ENCODE results near the gene UBA6. TPM values are rescaled to one million over a fixed set of nuclear protein-coding genes. Genes with fewer than 3 reads are reported as not detected.
"Not testable (repeated sequence)": the region's sequence is repeated elsewhere in the genome, so short reads cannot be mapped to it uniquely, and the experiment has no call there.

UBA6 gene
- total and polyA plus RNA-seq, 3 experiments from 2014 or later = 23.3 to 71.6 (median 69.6) TPM

DNA sequence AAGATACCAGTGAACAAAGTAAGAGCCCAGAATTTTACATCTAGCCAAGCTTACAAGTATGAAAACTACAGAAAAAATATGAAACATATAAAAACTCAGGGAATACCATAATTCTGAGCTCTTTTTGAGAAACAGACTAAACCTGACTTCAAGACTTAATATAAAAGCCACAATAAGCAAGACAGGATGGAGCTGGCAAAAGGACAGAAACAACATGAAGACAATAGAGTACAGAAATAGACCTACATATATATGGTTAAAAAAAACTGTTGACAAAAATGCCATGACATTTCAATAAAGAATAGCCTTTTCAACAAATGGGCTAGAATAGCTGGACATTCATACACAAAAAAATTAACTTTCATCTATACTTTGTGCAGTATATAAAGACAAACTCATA, 49.4 kb downstream of the UBA6 start:
- H3K27me3 ChIP-seq (ENCODE audit: insufficient read depth, low read length, poor library complexity, severe bottlenecking) = no peaks in the 10 kb centered on the region
- Mint-ChIP-seq H3K36me3 (peaks cover 33 to 71% (median 38%) of the 10 kb centered on the region in 3 donors), H3K27me3 (no peaks in the 10 kb centered on the region), H3K27ac (peak overlapping the region in 1 of 8 donors; percentile 20), H3K4me3 (no peak overlapping the region), H3K4me1 (peaks cover 2 to 7% (median 7%) of the 10 kb centered on the region in 3 donors), H3K9me3 (peaks cover 0 to 2% (median 0%) of the 10 kb centered on the region in 5 donors)
- POLR2A ChIA-PET = no interaction called here
- DNase-seq = no peak
- H3K4me3 ChIP-seq (ENCODE audit: low read length) = no peak overlapping the region
- no peaks in the 10 kb centered on the region for H3K36me3 ChIP-seq (ENCODE audit: insufficient read depth, low read length)
- no peaks in the 10 kb centered on the region for H3K9me3 ChIP-seq (ENCODE audit: low read length)
- CTCF ChIA-PET = no interaction called here
- no peaks in the 10 kb centered on the region for H3K4me1 ChIP-seq (ENCODE audit: insufficient read depth, low read length)
- H3K27ac ChIP-seq (ENCODE audit: low read depth, low read length) = no peak overlapping the region

DNA sequence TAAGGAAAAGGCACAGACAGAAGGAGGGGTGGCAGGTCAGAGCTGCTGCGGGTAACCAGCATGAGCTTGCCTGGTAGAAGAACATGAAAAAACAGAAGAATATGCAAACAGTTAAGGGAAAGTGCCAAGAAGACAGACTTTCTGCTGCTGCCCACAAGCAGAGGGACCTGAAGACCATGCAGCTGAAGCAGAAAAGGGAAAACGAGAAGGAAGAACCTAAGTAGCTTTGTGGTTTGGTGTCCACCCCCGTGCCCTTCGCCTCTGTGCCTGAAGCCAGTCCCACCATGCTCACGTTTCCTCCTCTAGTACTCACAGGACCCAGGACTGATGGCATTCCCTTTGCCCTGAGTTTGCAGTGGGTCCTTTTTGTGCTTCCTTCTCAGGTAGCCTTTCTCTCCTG, 62.8 kb downstream of the UBA6 start:
- CTCF ChIA-PET = no interaction called here
- peaks cover 15 to 62% (median 36%) of the 10 kb centered on the region in 3 donors for H3K36me3 Mint-ChIP-seq
- peaks cover 0 to 5% (median 2%) of the 10 kb centered on the region in 3 donors for H3K4me1 Mint-ChIP-seq

GRCh38 chr4:67636978-67637377, 64.0 kb downstream of the UBA6 start:
- peaks cover 15 to 66% (median 34%) of the 10 kb centered on the region in 3 donors for H3K36me3 Mint-ChIP-seq
- H3K27ac Mint-ChIP-seq; H3K27me3 Mint-ChIP-seq; POLR2A ChIA-PET; H3K4me3 ChIP-seq (ENCODE audit: low read length); CTCF ChIA-PET; H3K4me1 ChIP-seq (ENCODE audit: insufficient read depth, low read length); H3K4me3 Mint-ChIP-seq; H3K27ac ChIP-seq (ENCODE audit: low read depth, low read length); H3K4me1 Mint-ChIP-seq; H3K27me3 ChIP-seq (ENCODE audit: insufficient read depth, low read length, poor library complexity, severe bottlenecking); H3K9me3 Mint-ChIP-seq; DNase-seq; H3K9me3 ChIP-seq (ENCODE audit: low read length): not testable (repeated sequence)
- H3K36me3 ChIP-seq (ENCODE audit: insufficient read depth, low read length) = peaks cover 18% of the 10 kb centered on the region

More for the DNA sequence above, 62.8 kb downstream of the UBA6 start:
- Histone ChIP-seq H3K4me1 (ENCODE audit: insufficient read depth, low read length) (no peaks in the 10 kb centered on the region), H3K27ac (ENCODE audit: low read depth, low read length) (no peak overlapping the region), H3K4me3 (ENCODE audit: low read length) (no peak overlapping the region), H3K36me3 (ENCODE audit: insufficient read depth, low read length) (peaks cover 14% of the 10 kb centered on the region), H3K27me3 (ENCODE audit: insufficient read depth, low read length, poor library complexity, severe bottlenecking) (no peaks in the 10 kb centered on the region), H3K9me3 (ENCODE audit: low read length) (no peaks in the 10 kb centered on the region)
- H3K27ac Mint-ChIP-seq = peak overlapping the region in 2 of 8 donors; percentile 74 to 77
- no peaks in the 10 kb centered on the region for H3K27me3 Mint-ChIP-seq
- no peaks in the 10 kb centered on the region for H3K9me3 Mint-ChIP-seq
- H3K4me3 Mint-ChIP-seq = no peak overlapping the region
- POLR2A ChIA-PET = no interaction called here
- DNase-seq = no peak

DNA sequence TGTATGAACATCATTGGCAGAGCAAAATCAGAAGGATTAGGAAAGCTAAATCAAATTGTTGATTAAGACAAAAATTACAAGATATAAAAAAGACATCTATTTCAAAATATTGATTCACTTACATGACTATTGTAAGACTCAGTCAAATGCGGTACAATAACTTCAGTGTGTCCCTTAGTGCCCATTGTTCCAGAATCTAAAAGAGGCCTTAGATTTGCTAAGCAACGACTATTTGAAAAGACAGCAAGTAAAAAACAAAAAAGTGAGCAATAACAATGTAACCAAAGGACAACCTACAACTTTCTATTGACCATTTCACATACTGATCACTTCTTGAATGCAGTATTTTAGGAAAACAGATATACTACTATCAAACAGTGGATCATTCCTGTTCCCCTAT, 65.6 kb downstream of the UBA6 start:
- H3K36me3 ChIP-seq (ENCODE audit: insufficient read depth, low read length) = peaks cover 24% of the 10 kb centered on the region

DNA sequence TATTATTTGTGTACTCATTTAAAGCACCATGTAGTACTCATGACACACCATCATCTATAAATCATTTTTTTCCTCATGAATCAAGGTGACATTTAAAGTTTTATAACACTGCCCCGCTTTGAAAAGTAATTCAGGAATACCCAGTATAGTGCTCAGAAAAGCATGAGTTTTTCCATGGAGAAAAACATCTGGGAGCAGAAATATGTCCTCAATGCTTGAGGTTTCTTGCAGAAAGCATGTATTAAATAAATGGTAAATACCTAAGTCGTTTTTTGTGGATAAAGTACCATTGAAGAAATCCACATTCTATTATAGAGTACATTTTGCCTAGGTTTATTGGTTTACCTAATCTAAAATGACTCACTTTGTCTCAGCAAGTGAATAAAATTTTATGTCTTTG, 66.2 kb downstream of the UBA6 start:
- H3K4me1 Mint-ChIP-seq = no peaks in the 10 kb centered on the region
- no peaks in the 10 kb centered on the region for H3K27me3 ChIP-seq (ENCODE audit: insufficient read depth, low read length, poor library complexity, severe bottlenecking)
- peak overlapping the region in 1 of 8 donors; percentile 2 for H3K27ac Mint-ChIP-seq
- peaks cover 15 to 75% (median 32%) of the 10 kb centered on the region in 3 donors for H3K36me3 Mint-ChIP-seq
- DNase-seq = no peak
- H3K4me1 ChIP-seq (ENCODE audit: insufficient read depth, low read length) = no peaks in the 10 kb centered on the region
- H3K9me3 ChIP-seq (ENCODE audit: low read length) = no peaks in the 10 kb centered on the region
- no peaks in the 10 kb centered on the region for H3K9me3 Mint-ChIP-seq
- H3K4me3 ChIP-seq (ENCODE audit: low read length) = no peak overlapping the region
- no peak overlapping the region for H3K4me3 Mint-ChIP-seq
- H3K27ac ChIP-seq (ENCODE audit: low read depth, low read length) = no peak overlapping the region
- H3K36me3 ChIP-seq (ENCODE audit: insufficient read depth, low read length) = peaks cover 24% of the 10 kb centered on the region
- H3K27me3 Mint-ChIP-seq = no peaks in the 10 kb centered on the region
- CTCF ChIA-PET = no interaction called here
- POLR2A ChIA-PET = no interaction called here

More for the DNA sequence above, 65.6 kb downstream of the UBA6 start:
- H3K9me3 ChIP-seq (ENCODE audit: low read length) = no peaks in the 10 kb centered on the region
- H3K4me1 ChIP-seq (ENCODE audit: insufficient read depth, low read length) = no peaks in the 10 kb centered on the region
- H3K4me1 Mint-ChIP-seq = peaks cover 0 to 2% (median 0%) of the 10 kb centered on the region in 3 donors
- H3K27ac ChIP-seq (ENCODE audit: low read depth, low read length) = no peak overlapping the region
- H3K4me3 Mint-ChIP-seq = no peak overlapping the region
- H3K4me3 ChIP-seq (ENCODE audit: low read length) = no peak overlapping the region
- ChIA-PET CTCF (no interaction called here), POLR2A (no interaction called here)
- H3K27me3 ChIP-seq (ENCODE audit: insufficient read depth, low read length, poor library complexity, severe bottlenecking) = no peaks in the 10 kb centered on the region
- peaks cover 15 to 74% (median 35%) of the 10 kb centered on the region in 3 donors for H3K36me3 Mint-ChIP-seq
- H3K9me3 Mint-ChIP-seq = no peaks in the 10 kb centered on the region
- no peak for DNase-seq
- peak overlapping the region in 1 of 8 donors; percentile 50 for H3K27ac Mint-ChIP-seq
- H3K27me3 Mint-ChIP-seq = no peaks in the 10 kb centered on the region

DNA sequence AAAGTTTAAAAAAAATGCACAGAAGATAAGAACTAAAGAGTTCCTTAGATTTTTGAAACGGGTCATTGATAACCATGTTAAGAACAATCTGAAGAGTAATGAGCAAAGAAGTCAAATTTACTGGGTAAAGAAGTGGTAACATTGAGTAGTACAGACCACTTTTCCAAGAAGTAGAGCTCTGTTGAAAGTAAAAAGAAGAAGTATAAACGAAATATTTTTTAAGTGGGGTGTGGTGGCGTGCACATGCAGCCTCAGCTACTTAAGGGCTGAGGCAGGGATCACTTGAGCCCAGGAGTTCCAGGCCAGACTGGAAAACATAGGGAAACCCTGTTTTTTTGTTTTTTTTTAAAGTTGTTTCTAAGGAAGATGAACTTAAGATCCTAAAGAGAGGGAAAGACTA, 68.5 kb downstream of the UBA6 start:
- DNase-seq = no peak
- Mint-ChIP-seq H3K27me3 (no peaks in the 10 kb centered on the region), H3K4me1 (no peaks in the 10 kb centered on the region), H3K4me3 (no peak overlapping the region), H3K36me3 (peaks cover 4 to 78% (median 25%) of the 10 kb centered on the region in 3 donors), H3K9me3 (no peaks in the 10 kb centered on the region), H3K27ac (peak overlapping the region in 1 of 8 donors; percentile 55)
- H3K27me3 ChIP-seq (ENCODE audit: insufficient read depth, low read length, poor library complexity, severe bottlenecking) = no peaks in the 10 kb centered on the region
- ChIA-PET POLR2A (no interaction called here), CTCF (no interaction called here)
- H3K4me1 ChIP-seq (ENCODE audit: insufficient read depth, low read length) = no peaks in the 10 kb centered on the region
- H3K27ac ChIP-seq (ENCODE audit: low read depth, low read length) = no peak overlapping the region
- H3K9me3 ChIP-seq (ENCODE audit: low read length) = no peaks in the 10 kb centered on the region
- H3K36me3 ChIP-seq (ENCODE audit: insufficient read depth, low read length) = peaks cover 19% of the 10 kb centered on the region
- no peak overlapping the region for H3K4me3 ChIP-seq (ENCODE audit: low read length)

GRCh38 chr4:67624939-67625338, 76.0 kb downstream of the UBA6 start:
- Mint-ChIP-seq H3K4me3 (no peak overlapping the region), H3K4me1 (no peaks in the 10 kb centered on the region), H3K9me3 (no peaks in the 10 kb centered on the region), H3K27me3 (no peaks in the 10 kb centered on the region), H3K36me3 (peaks cover 0 to 82% (median 21%) of the 10 kb centered on the region in 3 donors), H3K27ac (peak overlapping the region in 1 of 8 donors; percentile 19)
- CTCF ChIA-PET = no interaction called here
- no peak for DNase-seq
- Histone ChIP-seq H3K4me1 (ENCODE audit: insufficient read depth, low read length) (no peaks in the 10 kb centered on the region), H3K4me3 (ENCODE audit: low read length) (no peak overlapping the region), H3K36me3 (ENCODE audit: insufficient read depth, low read length) (peaks cover 15% of the 10 kb centered on the region), H3K27me3 (ENCODE audit: insufficient read depth, low read length, poor library complexity, severe bottlenecking) (no peaks in the 10 kb centered on the region), H3K9me3 (ENCODE audit: low read length) (no peaks in the 10 kb centered on the region), H3K27ac (ENCODE audit: low read depth, low read length) (no peak overlapping the region)
- POLR2A ChIA-PET = no interaction called here

DNA sequence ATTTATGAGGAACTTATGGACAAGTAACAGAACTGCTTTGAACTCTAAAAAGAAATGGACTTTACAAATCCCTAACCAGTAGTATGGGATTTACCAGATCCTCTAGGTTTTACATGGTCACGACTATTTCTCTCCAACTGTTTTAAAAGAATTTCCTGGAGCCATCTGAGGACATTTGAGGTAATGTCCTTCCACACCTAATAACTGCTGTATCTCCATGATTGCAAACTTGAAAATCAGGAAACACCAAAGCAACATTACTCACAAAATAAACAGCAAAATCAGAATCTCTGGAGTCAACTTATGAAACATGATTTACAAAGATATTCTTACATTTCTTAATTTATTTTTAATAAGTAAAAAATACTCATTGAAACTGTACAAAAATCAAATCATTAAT, 84.5 kb downstream of the UBA6 start:
- Histone ChIP-seq H3K27me3 (ENCODE audit: insufficient read depth, low read length, poor library complexity, severe bottlenecking) (no peaks in the 10 kb centered on the region), H3K9me3 (ENCODE audit: low read length) (no peaks in the 10 kb centered on the region), H3K36me3 (ENCODE audit: insufficient read depth, low read length) (no peaks in the 10 kb centered on the region), H3K4me3 (ENCODE audit: low read length) (no peak overlapping the region), H3K27ac (ENCODE audit: low read depth, low read length) (no peak overlapping the region), H3K4me1 (ENCODE audit: insufficient read depth, low read length) (no peaks in the 10 kb centered on the region)
- H3K27ac Mint-ChIP-seq = peak overlapping the region in 1 of 8 donors; percentile 12
- H3K27me3 Mint-ChIP-seq = no peaks in the 10 kb centered on the region
- POLR2A ChIA-PET = no interaction called here
- CTCF ChIA-PET = no interaction called here
- H3K4me1 Mint-ChIP-seq = no peaks in the 10 kb centered on the region
- H3K9me3 Mint-ChIP-seq = peaks cover 0 to 4% (median 2%) of the 10 kb centered on the region in 5 donors
- H3K4me3 Mint-ChIP-seq = no peak overlapping the region
- no peak for DNase-seq
- H3K36me3 Mint-ChIP-seq = peaks cover 16 to 64% (median 29%) of the 10 kb centered on the region in 3 donors

- H3K36me3 Mint-ChIP-seq = peaks cover 18 to 51% (median 27%) of the 10 kb centered on the region in 3 donors
- Histone ChIP-seq H3K27ac (ENCODE audit: low read depth, low read length) (no peak overlapping the region), H3K4me1 (ENCODE audit: insufficient read depth, low read length) (no peaks in the 10 kb centered on the region), H3K36me3 (ENCODE audit: insufficient read depth, low read length) (no peaks in the 10 kb centered on the region), H3K9me3 (ENCODE audit: low read length) (no peaks in the 10 kb centered on the region), H3K27me3 (ENCODE audit: insufficient read depth, low read length, poor library complexity, severe bottlenecking) (no peaks in the 10 kb centered on the region), H3K4me3 (ENCODE audit: low read length) (no peak overlapping the region)
- H3K27me3 Mint-ChIP-seq = no peaks in the 10 kb centered on the region
- ChIA-PET POLR2A (no interaction called here), CTCF (no interaction called here)
- H3K4me3 Mint-ChIP-seq = no peak overlapping the region
- no peak for DNase-seq
- no peaks in the 10 kb centered on the region for H3K4me1 Mint-ChIP-seq
- no peak overlapping the region for H3K27ac Mint-ChIP-seq
- peaks cover 0 to 11% (median 4%) of the 10 kb centered on the region in 5 donors for H3K9me3 Mint-ChIP-seq
Observed at GRCh38 chr4:67615119-67615518, 85.8 kb downstream of the UBA6 start.

Measured in CD8-positive, alpha-beta memory T cell (primary cell).